Measurements from ENCODE around the gene SYT13. TPM values are rescaled to one million over a fixed set of nuclear protein-coding genes. Genes with fewer than 3 reads are reported as not detected.

The SYT13 gene
- total RNA-seq, 1 donor from 2014 or later, result 1.4 TPM

GRCh38 chr11:45233121-45233803, 52.9 kb downstream of the SYT13 start:
- H3K9me3 Mint-ChIP-seq (ENCODE audit: unreplicated experiment), result no peaks in the 10 kb centered on the region
- peaks cover 16% of the 10 kb centered on the region for H3K4me1 Mint-ChIP-seq (ENCODE audit: unreplicated experiment)
- peaks cover 13% of the 10 kb centered on the region for H3K27me3 Mint-ChIP-seq (ENCODE audit: unreplicated experiment)
- peak; percentile 82 for TF ChIP-seq CTCF (IDR thresholded peaks at IDR 0.05; ENCODE audit: unreplicated experiment)
- DNase-seq (ENCODE audit: low spot score), result peak; percentile 87
- H3K36me3 Mint-ChIP-seq (ENCODE audit: low read depth, unreplicated experiment), result no peaks in the 10 kb centered on the region
- H3K27ac Mint-ChIP-seq (ENCODE audit: unreplicated experiment), result no peak overlapping the region
- no peak overlapping the region for H3K4me3 Mint-ChIP-seq (ENCODE audit: unreplicated experiment)

GRCh38 chr11:45232341-45233080, 53.6 kb downstream of the SYT13 start:
- TF ChIP-seq CTCF (IDR thresholded peaks at IDR 0.05; ENCODE audit: unreplicated experiment), result no peak
- DNase-seq (ENCODE audit: low spot score), result no peak
- Mint-ChIP-seq H3K27ac (ENCODE audit: unreplicated experiment) (no peak overlapping the region), H3K4me1 (ENCODE audit: unreplicated experiment) (peaks cover 16% of the 10 kb centered on the region), H3K4me3 (ENCODE audit: unreplicated experiment) (no peak overlapping the region), H3K9me3 (ENCODE audit: unreplicated experiment) (no peaks in the 10 kb centered on the region), H3K27me3 (ENCODE audit: unreplicated experiment) (peaks cover 13% of the 10 kb centered on the region), H3K36me3 (ENCODE audit: low read depth, unreplicated experiment) (peaks cover 3% of the 10 kb centered on the region)

GRCh38 chr11:45229401-45230020, 56.6 kb downstream of the SYT13 start:
- H3K27me3 Mint-ChIP-seq (ENCODE audit: unreplicated experiment), result peaks cover 7% of the 10 kb centered on the region
- H3K36me3 Mint-ChIP-seq (ENCODE audit: low read depth, unreplicated experiment), result peaks cover 18% of the 10 kb centered on the region
- H3K9me3 Mint-ChIP-seq (ENCODE audit: unreplicated experiment), result no peaks in the 10 kb centered on the region
- H3K4me3 Mint-ChIP-seq (ENCODE audit: unreplicated experiment), result no peak overlapping the region
- H3K27ac Mint-ChIP-seq (ENCODE audit: unreplicated experiment), result no peak overlapping the region
- peaks cover 3% of the 10 kb centered on the region for H3K4me1 Mint-ChIP-seq (ENCODE audit: unreplicated experiment)
- TF ChIP-seq CTCF (IDR thresholded peaks at IDR 0.05; ENCODE audit: unreplicated experiment), result no peak
- DNase-seq (ENCODE audit: low spot score), result no peak

GRCh38 chr11:45227836-45228235, 58.3 kb downstream of the SYT13 start:
- no peak for TF ChIP-seq CTCF (IDR thresholded peaks at IDR 0.05; ENCODE audit: unreplicated experiment)
- H3K9me3 Mint-ChIP-seq (ENCODE audit: unreplicated experiment), result no peaks in the 10 kb centered on the region
- peaks cover 13% of the 10 kb centered on the region for H3K27me3 Mint-ChIP-seq (ENCODE audit: unreplicated experiment)
- DNase-seq (ENCODE audit: low spot score), result no peak
- H3K36me3 Mint-ChIP-seq (ENCODE audit: low read depth, unreplicated experiment), result peaks cover 25% of the 10 kb centered on the region
- H3K27ac Mint-ChIP-seq (ENCODE audit: unreplicated experiment), result no peak overlapping the region
- peak overlapping the region; percentile 57 for H3K4me3 Mint-ChIP-seq (ENCODE audit: unreplicated experiment)
- H3K4me1 Mint-ChIP-seq (ENCODE audit: unreplicated experiment), result peaks cover 3% of the 10 kb centered on the region
